ENCODE measurements around the gene PARVB.

PARVB gene

DNA sequence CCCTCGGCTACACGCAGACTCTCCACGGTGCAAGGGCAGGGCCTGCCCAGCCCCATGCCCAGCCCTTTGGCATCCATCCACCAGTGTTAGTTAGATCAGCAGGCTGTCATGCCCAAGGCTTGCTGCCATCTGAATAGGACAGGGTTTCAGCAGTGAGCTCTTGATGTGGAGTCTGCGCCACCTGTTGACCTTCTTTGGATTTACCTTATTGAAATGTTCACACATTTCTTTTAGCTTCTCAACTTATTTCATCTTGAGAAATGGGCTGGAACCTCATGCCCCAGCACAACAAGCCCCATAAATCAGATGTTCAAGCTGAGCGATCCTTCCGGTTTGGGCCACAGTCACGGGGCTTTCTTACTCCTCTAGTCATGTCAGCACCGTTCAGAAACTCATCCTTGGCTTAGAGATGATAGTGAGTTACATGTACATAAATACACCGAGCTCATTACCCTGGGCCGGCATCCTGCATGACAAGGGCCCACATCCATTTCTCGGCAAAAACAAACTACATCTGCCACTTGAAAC is 61.7 kb downstream of the PARVB start:
- TF ChIP-seq, protein P1, sequence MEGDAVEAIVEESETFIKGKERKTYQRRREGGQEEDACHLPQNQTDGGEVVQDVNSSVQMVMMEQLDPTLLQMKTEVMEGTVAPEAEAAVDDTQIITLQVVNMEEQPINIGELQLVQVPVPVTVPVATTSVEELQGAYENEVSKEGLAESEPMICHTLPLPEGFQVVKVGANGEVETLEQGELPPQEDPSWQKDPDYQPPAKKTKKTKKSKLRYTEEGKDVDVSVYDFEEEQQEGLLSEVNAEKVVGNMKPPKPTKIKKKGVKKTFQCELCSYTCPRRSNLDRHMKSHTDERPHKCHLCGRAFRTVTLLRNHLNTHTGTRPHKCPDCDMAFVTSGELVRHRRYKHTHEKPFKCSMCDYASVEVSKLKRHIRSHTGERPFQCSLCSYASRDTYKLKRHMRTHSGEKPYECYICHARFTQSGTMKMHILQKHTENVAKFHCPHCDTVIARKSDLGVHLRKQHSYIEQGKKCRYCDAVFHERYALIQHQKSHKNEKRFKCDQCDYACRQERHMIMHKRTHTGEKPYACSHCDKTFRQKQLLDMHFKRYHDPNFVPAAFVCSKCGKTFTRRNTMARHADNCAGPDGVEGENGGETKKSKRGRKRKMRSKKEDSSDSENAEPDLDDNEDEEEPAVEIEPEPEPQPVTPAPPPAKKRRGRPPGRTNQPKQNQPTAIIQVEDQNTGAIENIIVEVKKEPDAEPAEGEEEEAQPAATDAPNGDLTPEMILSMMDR (conservative IDR thresholded peaks at IDR 0.05; ENCODE audit: control insufficient read depth, insufficient read depth, low read depth, low read length), result peak; percentile 47
- peak; percentile 73 for DNase-seq (ENCODE audit: low read depth)
- no peak overlapping the region for H3K4me3 ChIP-seq (ENCODE audit: control insufficient read depth, low read depth, low read length)

DNA sequence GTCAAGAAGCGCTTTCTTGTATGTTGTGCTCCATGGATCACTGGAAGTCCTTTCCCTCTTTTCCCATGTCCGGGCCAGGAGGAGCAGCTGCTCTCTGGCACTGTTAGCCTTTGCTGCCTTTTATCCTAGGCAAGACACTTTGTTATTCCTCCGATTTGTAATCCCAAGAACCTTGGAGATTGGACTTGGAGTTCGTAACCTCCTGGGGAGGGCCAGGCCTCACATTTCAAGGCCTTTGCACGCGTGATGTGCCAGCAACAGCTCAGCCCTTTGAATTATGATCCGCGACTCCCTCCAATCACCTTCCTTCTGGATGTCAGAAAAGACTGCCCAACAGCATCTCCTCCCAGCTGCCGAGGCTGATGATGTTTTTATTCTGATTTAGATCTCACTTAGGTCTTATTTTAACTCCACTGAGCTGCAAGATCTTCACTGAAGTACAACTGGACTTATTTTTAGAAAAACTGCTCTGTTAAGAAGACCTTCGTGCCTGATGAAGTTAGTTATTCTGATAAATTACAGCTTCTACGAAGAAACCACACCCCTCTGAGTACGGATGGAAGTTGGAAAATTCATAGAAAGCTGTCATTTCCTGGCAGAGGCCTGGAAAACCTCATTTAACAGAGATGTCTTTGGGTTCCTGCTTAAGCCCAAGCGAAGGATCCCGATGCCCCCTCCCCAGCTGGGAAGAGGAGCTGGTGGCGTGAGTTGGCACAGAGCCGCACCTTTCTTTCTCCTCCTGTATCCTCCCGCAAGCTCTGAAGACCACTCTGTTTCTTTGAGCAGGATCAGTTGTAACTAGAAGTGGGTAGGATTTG is 62.4 kb downstream of the PARVB start:
- H3K4me3 ChIP-seq (ENCODE audit: control insufficient read depth, low read depth, low read length), result no peak overlapping the region
- TF ChIP-seq, protein P1 (conservative IDR thresholded peaks at IDR 0.05; ENCODE audit: control insufficient read depth, insufficient read depth, low read depth, low read length), result no peak
- peak; percentile 43 for DNase-seq (ENCODE audit: low read depth)

DNA sequence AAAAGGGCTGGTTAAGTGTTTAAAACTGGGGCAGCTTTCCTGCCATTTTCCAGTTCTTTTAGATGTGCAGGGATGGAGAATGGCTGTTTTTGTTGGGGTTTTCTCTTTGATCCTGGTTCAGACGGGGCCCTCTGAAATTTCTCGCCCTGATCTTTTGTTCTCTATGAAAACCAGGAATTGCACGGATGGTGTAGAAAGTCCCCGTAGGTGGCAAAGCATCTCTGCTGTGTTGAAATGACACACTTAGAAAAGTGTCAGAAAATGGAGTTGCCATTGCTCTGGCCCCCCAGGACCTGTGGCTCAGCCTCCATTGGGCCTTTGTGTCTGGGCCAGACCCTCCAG is 63.0 kb downstream of the PARVB start:
- DNase-seq (ENCODE audit: low read depth), result no peak
- no peak overlapping the region for H3K4me3 ChIP-seq (ENCODE audit: control insufficient read depth, low read depth, low read length)
- TF ChIP-seq, protein P1 (conservative IDR thresholded peaks at IDR 0.05; ENCODE audit: control insufficient read depth, insufficient read depth, low read depth, low read length), result no peak

DNA sequence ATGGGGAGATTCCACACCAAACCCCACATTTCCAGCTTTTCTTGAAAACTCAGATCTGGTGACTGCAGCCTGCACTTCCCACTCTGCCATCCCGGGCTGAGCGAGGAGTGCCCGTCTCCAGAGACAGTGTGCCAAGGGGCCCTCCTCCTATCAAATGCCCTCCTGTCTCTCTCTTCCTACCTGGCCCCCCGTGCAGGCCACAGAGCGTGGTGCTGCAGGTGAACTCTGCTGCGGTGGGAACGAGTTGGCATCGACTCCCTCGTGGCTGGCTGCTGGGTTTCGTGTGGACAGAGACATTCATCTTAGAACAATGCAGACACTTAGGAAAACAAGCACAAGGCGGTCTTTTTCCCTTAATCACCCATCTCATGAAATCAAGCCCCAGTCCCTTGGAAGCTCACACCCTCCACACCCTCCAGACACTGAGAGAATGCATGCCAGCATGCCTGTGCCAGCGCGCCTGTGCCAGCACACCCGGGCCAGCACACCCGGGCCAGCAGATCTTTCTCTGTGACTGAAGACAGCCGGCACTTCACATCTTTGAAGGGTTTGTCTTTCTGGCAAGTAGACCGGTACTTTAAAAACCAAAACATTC is 65.0 kb downstream of the PARVB start:
- H3K4me3 ChIP-seq (ENCODE audit: control insufficient read depth, low read depth, low read length), result no peak overlapping the region
- DNase-seq (ENCODE audit: low read depth), result peak; percentile 21
- TF ChIP-seq, protein P1 (conservative IDR thresholded peaks at IDR 0.05; ENCODE audit: control insufficient read depth, insufficient read depth, low read depth, low read length), result no peak

DNA sequence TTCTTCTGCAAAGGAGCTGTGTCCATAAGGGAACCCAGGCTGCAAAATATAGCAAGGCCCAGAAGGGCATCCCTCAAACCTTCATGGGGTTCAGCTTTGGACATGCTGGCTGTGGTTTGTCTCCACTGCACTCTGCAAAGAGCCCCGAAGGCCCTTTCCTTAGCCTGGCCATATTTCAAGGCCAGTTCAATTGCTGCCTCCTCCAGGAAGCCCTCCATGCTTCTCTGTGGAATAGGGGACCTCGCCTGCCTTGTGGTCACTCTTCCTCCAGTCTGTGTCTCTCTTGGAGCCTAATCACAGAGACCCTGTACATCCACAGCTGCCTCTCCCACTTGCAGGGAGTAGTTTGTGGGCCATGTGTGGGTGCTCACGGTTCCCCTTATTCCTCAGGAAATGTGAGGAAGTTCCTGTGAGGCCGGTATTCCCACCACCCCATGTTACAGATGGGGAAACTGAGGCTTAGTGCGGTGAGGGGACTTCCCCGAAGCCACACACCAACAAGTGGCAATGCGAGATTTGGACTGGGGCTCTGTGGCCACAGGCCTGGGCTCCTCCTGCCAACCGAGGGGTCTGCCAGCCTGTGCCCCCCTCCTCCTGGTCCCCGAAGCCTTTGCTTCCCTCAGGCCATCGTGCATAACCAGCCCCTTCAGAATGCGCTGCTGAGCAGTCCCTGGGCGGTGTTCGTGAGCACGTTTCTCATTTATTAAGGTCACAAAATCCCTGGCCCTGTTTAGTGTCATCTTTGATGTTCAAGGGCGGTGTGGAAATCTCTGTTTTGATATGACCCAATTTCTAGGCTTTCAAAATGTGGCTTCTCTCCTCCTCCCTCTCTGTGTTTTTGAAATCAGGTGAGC is 65.8 kb downstream of the PARVB start:
- DNase-seq (ENCODE audit: low read depth), result no peak
- no peak overlapping the region for H3K4me3 ChIP-seq (ENCODE audit: control insufficient read depth, low read depth, low read length)
- TF ChIP-seq, protein P1 (conservative IDR thresholded peaks at IDR 0.05; ENCODE audit: control insufficient read depth, insufficient read depth, low read depth, low read length), result no peak

DNA sequence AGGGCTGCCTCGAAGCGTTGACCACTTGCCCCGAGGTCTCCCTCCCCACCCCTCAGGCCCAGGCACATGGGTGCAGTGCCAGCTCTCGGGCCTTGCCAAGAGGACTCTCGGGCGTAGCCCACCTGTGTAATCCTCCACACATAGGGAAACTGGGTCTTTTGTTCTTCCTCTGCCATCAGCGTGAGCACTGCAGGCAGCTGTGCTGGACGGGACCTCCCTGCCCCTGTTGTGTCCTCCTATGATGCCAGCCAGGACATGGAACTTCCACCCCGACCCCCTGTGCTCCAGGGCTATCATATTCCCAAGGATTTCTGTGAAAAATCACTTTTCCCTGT is 66.4 kb downstream of the PARVB start:
- DNase-seq (ENCODE audit: low read depth), result no peak
- no peak overlapping the region for H3K4me3 ChIP-seq (ENCODE audit: control insufficient read depth, low read depth, low read length)
- TF ChIP-seq, protein P1 (conservative IDR thresholded peaks at IDR 0.05; ENCODE audit: control insufficient read depth, insufficient read depth, low read depth, low read length), result no peak

All from fibroblast of mammary gland (primary cell).